ENCODE results near the gene WBP1. TPM values are rescaled to one million over a fixed set of nuclear protein-coding genes. Genes with fewer than 3 reads are reported as not detected.

The WBP1 gene
- polyA plus RNA-seq, 1 experiment, result 56.0 TPM

DNA sequence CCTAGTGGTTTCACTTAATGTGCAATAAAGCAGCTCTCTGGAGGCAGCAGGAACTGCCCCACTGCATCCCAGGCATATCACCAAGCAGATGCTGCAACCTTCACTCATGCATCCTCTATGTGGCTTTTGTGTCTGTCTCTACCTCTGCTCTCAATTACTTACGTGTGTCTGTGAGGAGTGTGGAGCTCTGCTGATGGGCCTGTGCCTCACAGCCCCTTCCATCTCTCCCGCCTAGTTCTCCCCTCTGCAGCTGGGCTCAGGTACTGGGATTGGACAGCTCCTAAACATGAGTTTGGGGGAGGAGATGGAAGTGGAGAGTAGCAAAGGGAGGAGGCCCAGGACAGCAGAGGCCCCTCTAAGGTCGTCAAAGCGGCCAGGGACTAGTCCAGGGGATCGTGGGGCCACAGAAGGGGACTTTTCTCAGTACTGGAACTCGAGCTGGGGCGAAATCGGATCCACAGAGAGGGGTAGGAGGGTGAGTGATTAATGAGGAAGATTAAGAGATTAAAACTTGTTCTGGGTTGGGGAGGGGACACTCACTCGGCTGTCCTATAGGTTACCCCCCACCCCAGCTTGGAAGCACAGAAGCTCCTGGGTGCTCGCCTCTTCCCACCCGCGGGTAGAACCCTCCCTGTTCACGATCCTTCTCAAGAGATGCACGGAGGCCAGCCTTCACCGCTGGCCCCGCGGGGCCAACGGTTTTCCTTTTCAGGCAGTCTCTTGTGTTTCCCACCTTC lies 43.3 kb downstream of the WBP1 start:
- POLR2A ChIA-PET, result interaction anchor here (0.7 to 1.2 kb wide), 3 partner anchors 11 to 809 kb away, joined by 3 to 5 read pairs (median 3); no protein-coding TSS in a partner anchor
- H3K27ac ChIP-seq (ENCODE audit: low read depth, low read length), result no peak overlapping the region
- DNase-seq (ENCODE audit: low read depth, low spot score), result no peak
- H3K27me3 ChIP-seq (ENCODE audit: control insufficient read depth, insufficient read depth, low read length), result peaks cover 40% of the 10 kb centered on the region
- no peaks in the 10 kb centered on the region; the same call in 1 of the 2 replicates for H3K9me3 ChIP-seq (ENCODE audit: control insufficient read depth, insufficient read depth, low read length)
- H3K4me3 ChIP-seq (ENCODE audit: low read depth, low read length), result no peak overlapping the region
- no peak for TF ChIP-seq CTCF (IDR thresholded peaks at IDR 0.05; ENCODE audit: low read depth, low read length)
- CTCF ChIA-PET, result interaction anchor here (1.5 kb wide), 1 partner anchor 76 kb away, joined by 5 read pairs; no protein-coding TSS in a partner anchor

- Histone ChIP-seq H3K27ac (ENCODE audit: low read depth, low read length) (no peak overlapping the region), H3K27me3 (ENCODE audit: control insufficient read depth, insufficient read depth, low read length) (peaks cover 40% of the 10 kb centered on the region), H3K4me3 (ENCODE audit: low read depth, low read length) (peak overlapping the region; percentile 62), H3K9me3 (ENCODE audit: control insufficient read depth, insufficient read depth, low read length) (no peaks in the 10 kb centered on the region; the same call in 1 of the 2 replicates)
- DNase-seq (ENCODE audit: low read depth, low spot score), result no peak
- ChIA-PET CTCF (no interaction called here), POLR2A (interaction anchor here (1.2 kb wide), 1 partner anchor 62 kb away, joined by 3 read pairs; no protein-coding TSS in a partner anchor)
- no peak for TF ChIP-seq CTCF (IDR thresholded peaks at IDR 0.05; ENCODE audit: low read depth, low read length)
Measured at GRCh38 chr2:74502147-74502719, 44.0 kb downstream of the WBP1 start.

- ChIA-PET CTCF (interaction anchor here (1.2 to 2.7 kb wide), 3 partner anchors 20 to 168 kb away, joined by 4 to 11 read pairs (median 9); partner anchors contain the start of genes CCDC142 and TTC31), POLR2A (interaction anchor here (1.2 to 2.7 kb wide), 5 partner anchors 15 to 51 kb away, joined by 3 to 12 read pairs (median 4); partner anchors contain the start of genes AUP1, CCDC142, HTRA2 and LOXL3)
- peak overlapping the region; percentile 62 for H3K4me3 ChIP-seq (ENCODE audit: low read depth, low read length)
Measured at GRCh38 chr2:74502720-74503505, 44.7 kb downstream of the WBP1 start.

More at GRCh38 chr2:74502720-74503505, 44.7 kb downstream of the WBP1 start:
- H3K27ac ChIP-seq (ENCODE audit: low read depth, low read length), result peak overlapping the region; percentile 90
- H3K27me3 ChIP-seq (ENCODE audit: control insufficient read depth, insufficient read depth, low read length), result peaks cover 34% of the 10 kb centered on the region
- H3K9me3 ChIP-seq (ENCODE audit: control insufficient read depth, insufficient read depth, low read length), result no peaks in the 10 kb centered on the region; the same call in 1 of the 2 replicates
- peak; percentile 40 for TF ChIP-seq CTCF (IDR thresholded peaks at IDR 0.05; ENCODE audit: low read depth, low read length)
- peak; percentile 58 for DNase-seq (ENCODE audit: low read depth, low spot score)
